Effector CD4-positive, alpha-beta T cell (primary cell): ENCODE data around the gene PDE7B.
"Not testable (repeated sequence)": the region's sequence is repeated elsewhere in the genome, so short reads cannot be mapped to it uniquely, and the experiment has no call there.

Experiments used
- DNase-seq: peaks from one replicate; pipeline ENCODE4 v3.0.0-alpha.2; 2020

Gene PDE7B

DNA sequence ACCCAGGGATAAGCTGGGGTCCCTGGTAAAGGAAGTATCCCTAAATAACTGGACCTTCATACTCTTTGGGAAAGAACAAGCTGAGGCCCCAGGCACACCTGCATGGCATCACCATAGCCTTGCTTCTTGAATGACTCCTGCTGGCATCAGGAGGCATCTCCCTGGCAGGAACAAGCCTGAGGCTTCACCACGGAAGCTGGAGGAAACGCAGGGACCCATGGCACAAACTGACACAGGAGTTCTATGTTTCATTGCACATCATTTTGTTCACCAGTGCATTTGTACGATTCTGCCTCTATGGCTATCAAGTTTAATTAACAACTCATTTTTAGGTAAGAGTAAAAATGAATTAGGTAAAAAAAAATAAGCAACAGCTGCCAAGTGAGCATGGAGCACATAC is 619 bp upstream of the PDE7B start:
- no peak for DNase-seq

- DNase-seq = no peak
These were observed 1.2 kb downstream of the PDE7B start for GRCh38 chr6:135852746-135853145.

- no peak for DNase-seq
These were observed 1.7 kb downstream of the PDE7B start for GRCh38 chr6:135853227-135853626.

DNA sequence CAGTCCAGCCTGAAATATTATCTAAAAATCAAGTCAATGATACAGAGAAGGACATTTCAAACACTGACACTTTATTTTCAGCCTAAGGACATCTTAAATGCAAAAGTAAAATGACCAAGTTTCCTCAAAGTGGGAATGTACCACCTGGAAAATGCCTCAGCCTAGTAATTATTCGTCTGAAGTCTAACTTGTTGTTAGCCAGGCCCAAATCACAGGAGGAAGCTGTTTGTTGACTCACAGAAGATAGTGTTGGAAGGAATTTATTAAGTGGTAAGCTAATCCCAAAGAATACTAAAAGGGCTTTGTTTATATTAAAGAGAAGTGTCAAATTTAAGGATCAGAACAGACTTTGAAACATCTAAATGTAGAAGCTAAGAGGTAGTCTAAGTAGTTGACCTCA is 2.5 kb downstream of the PDE7B start:
- DNase-seq = no peak

DNA sequence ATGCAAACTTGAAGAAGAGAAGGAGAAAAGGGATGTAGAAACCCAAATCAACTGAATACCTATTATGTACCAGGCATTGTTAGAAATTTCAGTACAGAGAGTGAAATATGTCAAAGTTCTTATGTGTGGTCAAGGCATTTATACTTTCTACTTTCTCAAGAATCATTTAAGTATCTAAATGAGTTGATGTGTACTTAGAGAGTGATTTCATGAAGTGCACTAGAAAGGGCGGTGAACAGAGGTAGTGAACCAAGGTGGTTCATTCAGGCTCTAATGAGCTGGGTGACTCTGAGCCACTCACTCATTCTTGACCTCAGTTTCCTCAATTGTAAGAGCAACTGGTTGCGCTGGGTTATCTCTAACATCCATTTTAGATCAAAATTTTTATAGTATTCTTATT is 3.3 kb downstream of the PDE7B start:
- DNase-seq = no peak

- no peak for DNase-seq
These were observed 7.4 kb downstream of the PDE7B start for GRCh38 chr6:135858931-135859330.

DNA sequence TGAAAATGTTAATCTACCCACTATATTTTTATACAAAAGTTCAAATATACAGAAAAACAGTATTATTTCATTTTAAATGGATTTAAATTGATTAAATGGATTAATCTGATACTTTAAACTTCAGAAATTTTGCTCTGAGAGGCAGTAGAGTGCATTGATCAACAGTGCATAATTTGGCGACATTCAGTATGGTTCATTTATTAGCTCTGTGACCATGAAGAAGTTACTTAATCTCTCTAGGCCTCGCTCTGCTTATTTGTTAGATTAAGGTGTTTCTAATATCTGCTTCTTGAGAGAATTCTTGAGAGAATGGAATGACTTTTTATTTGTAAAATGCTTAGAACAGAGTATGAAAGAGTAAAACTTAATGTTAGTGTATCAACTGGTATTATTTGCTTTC is 8.9 kb downstream of the PDE7B start:
- no peak for DNase-seq

DNA sequence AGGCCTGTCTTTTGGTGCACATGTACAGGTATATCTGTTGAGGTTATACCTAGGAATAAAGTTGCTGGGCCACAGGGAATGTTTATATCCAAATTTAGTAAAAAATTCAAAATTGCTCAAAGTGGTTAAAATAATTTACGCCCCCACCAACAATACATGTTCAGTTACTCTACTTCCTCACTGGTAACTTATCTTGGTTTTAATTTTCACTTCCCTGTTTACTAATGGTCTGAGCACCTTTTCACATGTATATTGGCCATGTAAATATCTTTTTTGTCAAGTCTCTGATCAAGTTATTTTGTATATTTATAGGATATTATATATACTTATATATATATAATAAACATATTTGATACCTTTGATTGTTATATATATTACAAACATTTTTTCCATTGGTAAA is 9.7 kb downstream of the PDE7B start:
- no peak for DNase-seq

GRCh38 chr6:135864929-135865328 is 13.4 kb downstream of the PDE7B start:
- DNase-seq = not testable (repeated sequence)

DNA sequence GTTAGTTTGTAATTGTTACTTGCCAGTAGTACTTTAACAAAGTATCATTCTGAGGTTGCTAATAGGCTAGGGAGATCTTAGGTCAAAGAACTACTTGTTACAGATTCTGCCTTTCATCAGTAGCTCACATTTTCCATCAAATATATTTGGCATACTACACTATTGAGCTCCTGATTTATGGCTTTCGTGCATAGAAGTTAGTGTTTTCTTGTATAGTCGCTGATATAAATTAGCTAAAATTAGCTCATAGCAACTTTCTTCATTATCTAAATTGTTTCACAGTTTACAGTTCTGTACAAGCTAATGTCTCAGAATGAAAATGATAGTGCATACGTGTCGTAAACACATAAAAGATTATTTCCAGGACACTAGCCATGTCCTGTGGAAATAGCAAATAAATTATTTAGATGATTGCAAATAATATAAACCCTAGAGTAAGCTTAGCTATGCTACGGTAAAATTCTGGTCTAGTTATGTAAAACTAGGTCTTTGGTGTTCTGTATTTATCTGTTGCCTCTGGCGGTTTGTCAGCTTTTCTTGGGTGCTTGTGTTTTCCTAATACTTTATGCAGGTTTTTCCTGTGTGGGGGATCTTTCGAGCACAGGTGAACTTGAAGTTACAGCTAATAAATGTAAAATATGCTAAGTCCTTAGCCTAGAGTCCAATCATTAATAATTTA is 15.1 kb downstream of the PDE7B start:
- DNase-seq = no peak

DNA sequence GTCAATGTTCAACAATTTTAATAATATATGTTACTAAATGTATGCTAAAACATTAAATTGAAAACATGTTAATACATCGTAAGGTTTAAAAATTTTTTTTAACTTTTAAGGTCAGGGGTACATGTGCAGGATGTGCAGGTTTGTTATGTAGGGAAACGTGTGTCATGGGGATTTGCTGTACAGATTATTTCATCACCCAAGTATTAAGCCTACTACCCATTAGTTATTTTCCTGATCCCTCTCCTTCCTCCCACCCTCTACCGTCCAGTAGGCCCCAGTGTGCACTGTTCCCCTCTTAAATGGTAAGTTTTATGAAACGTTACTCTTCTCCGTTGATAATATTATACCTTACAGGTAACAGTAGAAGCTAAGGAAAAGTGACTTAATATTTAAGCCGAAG is 15.8 kb downstream of the PDE7B start:
- no peak for DNase-seq

GRCh38 chr6:135869857-135870256 is 18.4 kb downstream of the PDE7B start:
- DNase-seq = no peak

DNA sequence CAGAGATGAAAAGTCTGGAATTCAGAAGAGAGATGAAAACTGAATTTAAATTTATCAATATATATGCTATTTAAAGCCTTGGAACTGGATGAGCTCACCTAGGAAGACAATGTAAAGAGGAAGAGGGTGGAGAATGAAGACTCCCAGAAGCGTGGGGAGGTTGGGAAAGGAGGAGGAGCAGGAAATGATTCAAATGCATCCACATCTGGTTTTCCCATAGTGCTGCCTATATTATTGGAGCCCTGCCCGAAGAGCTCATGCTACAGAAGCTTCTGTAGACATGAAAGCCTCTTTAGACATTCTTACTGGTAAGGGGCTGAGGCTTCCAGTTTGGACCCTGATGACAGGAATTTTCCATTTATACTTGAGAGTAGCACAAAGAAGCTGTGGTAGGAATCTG is 19.2 kb downstream of the PDE7B start:
- no peak for DNase-seq

DNA sequence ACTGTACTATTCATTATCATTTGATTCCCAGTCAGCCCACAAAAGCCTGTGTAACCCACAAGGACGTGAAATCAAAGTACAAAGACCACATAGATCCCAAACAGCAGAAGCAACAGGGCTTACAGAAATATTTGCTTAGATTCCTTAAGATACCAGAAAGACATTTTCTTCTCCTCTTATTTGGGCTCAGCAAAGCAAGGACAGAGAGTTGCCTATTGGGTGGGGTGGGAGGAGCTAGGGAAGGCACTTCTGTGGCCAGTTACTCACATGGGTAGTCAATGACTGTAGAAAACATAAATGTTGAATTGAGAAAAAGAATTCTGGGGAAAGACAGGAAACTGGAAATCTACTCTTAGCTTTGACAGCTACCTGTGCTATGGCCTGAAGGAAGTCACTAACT is 19.8 kb downstream of the PDE7B start:
- DNase-seq = no peak

- DNase-seq = no peak
These were observed 20.4 kb downstream of the PDE7B start for GRCh38 chr6:135871878-135872277.

DNA sequence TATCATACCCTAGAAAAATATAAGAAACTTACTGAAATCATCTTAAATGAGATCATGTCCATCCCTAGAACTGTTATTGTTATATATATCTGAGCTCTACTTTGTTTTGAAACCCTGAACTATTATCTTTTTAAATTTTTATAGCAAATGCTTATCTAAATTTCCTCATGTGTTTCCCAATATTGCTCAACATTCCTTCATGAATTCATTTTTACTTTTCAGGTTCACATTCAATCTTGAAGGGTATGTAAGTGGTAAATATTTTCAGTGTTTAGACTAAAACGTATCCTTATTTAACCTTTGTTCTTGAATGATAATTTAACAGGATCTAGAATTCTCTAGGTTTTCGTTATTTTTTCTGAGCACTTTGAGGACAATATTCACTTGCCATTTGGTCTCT is 23.9 kb downstream of the PDE7B start:
- no peak for DNase-seq

DNA sequence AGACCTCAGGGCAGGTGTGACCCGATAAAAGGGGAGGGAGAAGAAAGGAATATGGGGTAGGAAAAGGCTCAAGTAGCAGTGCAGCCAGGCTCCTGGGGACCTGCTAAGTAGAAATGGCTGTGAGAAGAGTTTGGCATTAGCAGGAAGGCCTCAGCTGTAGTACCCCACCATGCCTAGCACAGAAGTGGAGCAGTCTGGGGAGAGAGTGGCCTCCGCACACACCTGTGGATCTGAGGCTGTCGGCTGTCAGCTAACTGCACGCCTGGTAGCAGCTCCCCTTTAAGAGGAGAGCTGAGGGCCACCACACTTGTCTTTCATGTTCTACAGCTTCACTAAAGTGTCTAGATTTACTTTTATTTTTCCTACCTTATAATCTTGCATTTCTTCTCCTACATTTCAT is 24.6 kb downstream of the PDE7B start:
- DNase-seq = no peak

GRCh38 chr6:135877666-135878065 is 26.2 kb downstream of the PDE7B start:
- no peak for DNase-seq

DNA sequence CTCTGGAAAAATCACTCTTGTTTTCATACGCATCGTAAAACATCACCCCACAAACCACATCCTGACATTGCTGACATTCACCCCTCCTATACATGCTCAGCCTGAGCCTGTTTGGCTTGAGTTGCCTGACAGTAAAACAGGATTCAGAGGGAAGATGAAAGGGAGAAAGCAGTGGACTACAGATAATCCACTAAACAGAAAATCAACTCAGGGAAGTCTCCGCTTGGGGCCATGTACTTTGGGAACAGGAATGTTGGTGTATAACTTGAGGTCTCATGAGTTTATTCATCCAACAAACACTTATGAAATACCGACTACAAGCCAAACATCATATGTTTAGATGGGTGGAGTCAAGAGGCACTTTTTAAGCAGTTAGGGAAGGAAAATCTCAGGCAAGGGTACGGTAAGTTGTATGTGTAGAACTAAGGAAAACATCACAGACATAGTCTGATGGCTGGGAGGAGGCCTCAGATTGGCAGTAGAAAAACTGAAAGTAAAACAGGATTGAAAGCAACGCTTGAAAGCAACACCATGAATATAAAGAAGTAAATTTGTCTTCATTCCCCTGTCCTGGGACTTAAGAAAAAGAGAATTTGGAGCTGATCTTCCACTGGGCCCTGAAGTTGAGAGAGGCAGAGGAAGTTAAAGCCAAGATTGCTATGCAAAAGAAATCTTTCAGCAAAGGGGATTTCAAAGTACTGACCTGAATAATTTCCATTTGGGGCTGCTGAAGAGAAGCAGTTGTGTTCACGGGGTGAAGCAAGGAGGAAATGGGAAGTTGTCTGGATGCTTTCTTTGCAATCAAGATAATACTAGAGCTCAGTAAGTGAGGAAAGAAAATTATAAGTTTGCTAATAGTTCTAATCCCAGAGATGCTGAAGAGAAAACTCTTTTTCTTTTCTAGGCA is 28.8 kb downstream of the PDE7B start:
- peak; percentile 36 for DNase-seq

- DNase-seq = no peak
These were observed 31.5 kb downstream of the PDE7B start for GRCh38 chr6:135883045-135883444.

GRCh38 chr6:135883536-135883935 is 32.0 kb downstream of the PDE7B start:
- DNase-seq = no peak

GRCh38 chr6:135884136-135884535 is 32.6 kb downstream of the PDE7B start:
- DNase-seq = no peak

DNA sequence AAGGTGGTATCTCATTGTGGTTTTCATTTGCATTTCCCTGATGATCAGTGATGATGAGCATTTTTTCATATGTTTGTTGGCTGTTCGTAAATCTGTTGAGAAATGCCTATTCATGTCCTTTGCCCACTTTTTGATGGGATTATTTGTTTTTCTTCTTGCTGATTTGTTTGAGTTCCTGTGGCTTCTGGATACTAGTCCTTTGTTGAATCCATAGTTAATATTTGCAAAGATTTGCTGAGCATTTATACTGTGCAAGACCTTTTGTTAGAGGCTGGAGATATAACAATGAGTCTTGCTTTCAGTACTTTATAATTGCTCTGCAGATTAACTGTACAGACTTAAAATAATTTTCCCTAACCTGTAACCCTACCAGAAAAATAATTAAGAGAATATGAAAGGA is 35.6 kb downstream of the PDE7B start:
- no peak for DNase-seq

DNA sequence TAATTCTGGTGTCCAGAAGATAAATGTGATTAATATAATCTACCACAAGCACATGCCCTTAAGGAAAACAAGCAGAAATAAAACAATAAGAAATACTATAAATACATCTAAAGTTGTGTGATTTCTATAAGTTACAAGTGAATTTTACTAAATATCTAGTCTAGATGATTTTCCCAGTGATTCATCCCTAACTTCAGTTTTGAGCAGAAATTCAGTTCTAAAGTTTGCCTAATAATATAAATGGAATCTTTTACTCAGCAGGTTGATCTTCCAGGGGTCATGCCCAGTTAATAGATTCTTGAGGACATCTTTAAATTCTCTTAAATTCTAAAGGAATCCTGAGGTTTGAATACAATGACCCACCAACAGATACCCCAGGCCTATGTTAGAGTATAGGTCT is 37.3 kb downstream of the PDE7B start:
- DNase-seq = no peak
